Stimulated activated CD4-positive, alpha-beta T cell treated with anti-CD3 and anti-CD28 coated beads, Interleukin-15, amount 100 ng/mL, for 24 hours (primary cell): Measurements from ENCODE around the gene MAML1.
"Not testable (repeated sequence)": the region's sequence is repeated elsewhere in the genome, so short reads cannot be mapped to it uniquely, and the experiment has no call there.

Experiments used
- DNase-seq: peaks from one replicate; pipeline ENCODE4 v3.0.0-alpha.2; 2020

Gene MAML1

DNA sequence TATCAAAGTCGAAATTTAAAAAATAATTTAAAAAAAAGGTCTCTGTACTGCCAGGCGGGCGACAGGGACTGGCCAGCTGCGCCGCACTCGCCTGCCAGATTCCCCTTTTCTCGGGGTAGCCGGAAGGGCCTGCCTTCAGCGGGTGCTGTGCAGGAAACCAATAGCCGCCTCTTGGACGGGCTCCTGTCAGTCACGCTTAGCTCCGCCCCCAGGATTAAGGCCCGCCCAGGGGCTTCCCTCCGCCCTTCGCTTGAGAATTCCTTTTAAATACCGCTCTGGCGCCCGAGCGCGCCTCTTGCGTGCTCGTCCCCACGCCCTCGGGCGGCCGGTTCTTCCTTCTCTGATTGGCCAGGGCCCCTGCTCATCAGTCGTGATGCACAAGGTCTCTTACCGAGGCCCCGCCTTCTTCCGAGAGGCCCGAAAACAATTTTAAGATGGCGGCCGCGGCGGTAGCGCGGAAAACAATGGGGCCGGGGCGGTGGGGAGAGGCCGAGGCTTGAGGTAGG is at the start of gene MAML1:
Gene MAML1, plus strand, starts transcription at position 411 of the 506 bp plus-strand sequence. CDS start 291 bp downstream, outside the sequence.
- DNase-seq, result peak; percentile 99

GRCh38 chr5:179689212-179689611 is 43.4 kb upstream of the MAML1 start:
- not testable (repeated sequence) for DNase-seq

- no peak for DNase-seq
Observed at GRCh38 chr5:179694561-179694960, 38.1 kb upstream of the MAML1 start.

GRCh38 chr5:179696603-179697002 is 36.0 kb upstream of the MAML1 start:
- DNase-seq, result no peak

DNA sequence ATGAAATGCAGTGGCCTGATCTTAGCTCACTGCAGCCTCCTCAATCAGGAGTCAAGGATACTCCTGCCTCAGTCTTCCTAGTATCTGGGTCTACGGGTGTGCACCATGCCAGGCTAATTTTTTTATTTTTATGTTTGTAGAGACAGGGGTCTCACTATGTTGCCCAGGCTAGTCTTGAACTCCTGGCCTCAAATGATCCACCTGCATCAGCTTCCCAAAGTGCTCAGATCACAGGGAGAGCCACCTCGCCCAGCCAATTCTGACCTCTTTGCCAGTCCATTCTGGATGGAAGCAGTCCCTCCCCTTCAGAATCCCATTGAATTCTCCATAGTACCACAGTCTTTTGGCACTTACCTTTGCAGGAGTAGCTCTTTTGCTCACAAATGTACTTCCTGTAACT is 35.5 kb upstream of the MAML1 start:
- DNase-seq, result no peak

DNA sequence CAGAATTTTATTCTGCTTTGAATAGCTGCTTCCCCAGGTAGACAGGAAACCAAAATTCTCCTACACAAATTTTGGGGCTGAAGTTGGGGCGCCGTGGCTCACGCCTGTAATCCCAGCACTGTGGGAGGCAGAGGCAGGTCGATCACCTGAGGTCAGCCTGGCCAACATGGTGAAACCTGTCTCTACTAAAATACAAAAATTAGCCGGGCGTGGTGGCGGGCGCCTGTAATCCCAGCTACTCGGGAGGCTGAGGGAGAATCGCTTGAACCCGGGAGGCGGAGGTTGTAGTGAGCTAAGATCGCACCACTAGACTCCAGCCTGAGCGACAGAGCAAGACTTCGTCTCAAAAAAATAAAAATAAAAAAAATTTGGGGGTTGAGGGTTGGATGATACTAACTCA is 35.1 kb upstream of the MAML1 start:
- DNase-seq, result not testable (repeated sequence)

DNA sequence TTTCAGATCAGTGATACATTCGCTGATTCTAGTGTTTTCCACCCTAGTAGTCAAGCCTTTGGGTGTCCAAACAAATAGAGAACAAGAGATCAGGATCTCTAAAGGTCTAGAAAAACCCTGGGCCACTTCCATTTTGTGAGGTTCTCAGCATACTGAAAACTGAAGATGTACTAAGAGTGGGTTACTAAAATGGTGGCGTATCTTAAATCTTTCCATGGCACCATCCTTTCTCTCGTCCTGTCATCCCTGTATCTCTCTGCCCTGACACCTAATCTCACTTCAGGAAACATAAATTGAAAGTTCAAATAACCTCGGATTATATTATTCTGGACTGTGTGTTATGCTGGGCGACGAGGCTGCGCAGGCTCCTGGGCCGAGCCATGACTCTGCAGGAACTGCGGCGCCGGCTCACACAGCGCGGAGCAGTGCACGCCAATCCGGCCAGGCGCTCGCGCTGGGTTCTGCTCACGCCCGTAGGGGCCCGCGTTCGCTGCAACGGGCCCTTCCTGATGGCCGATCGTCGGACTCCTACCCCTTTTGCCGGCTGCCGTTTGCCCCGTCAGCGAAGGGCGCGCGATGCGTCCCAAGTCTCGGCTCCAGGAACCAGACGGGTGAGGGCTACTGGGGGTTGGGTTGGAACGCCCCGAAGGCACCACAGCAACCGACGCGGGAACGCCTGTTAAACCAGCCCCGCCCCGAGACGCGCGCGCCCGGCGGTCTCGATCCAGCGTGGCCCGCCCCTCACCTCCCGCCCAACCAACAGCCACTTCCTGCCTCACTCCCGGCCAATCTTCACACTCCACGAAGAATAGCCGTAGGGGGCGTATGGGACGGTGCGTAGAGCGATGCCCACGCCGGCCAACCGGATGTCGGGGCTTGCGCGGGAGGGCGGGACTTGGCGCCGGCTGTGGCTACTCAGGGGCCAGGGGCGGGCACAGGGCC is 34.4 kb upstream of the MAML1 start:
- peak; percentile 99 for DNase-seq

GRCh38 chr5:179698935-179699615 is 33.5 kb upstream of the MAML1 start, which contains the start of gene CANX:
Gene CANX (plus strand): TSS chr5:179698967. CDS start chr5:179705682, 6,715 bp downstream.
- DNase-seq, result no peak

- peak; percentile 60 for DNase-seq
Observed at GRCh38 chr5:179699616-179700237, 32.9 kb upstream of the MAML1 start.

DNA sequence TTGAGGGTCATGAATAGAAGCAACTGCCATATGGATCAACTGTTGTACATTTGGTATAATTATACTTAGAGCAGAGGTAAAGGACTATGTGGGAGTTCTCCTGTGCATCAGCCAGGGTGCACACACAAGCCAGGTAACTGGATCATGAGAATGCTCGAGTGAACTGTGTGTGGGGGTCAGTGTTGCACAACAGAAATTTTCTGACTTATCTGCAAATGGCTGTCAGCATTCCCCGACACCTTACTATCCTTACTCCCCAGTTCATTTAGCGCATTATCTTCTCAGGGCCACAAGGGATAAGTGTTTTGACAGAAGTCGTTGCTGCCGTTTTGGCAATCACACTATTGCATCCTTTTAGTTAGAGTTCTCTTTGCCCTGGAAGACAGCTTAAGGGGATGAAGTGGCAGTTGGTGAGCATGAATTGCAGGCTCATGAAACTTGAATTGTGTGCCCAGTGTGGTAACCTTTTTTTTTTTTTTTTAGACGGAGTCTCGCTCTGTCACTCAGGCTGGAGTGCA is 32.2 kb upstream of the MAML1 start:
- no peak for DNase-seq

DNA sequence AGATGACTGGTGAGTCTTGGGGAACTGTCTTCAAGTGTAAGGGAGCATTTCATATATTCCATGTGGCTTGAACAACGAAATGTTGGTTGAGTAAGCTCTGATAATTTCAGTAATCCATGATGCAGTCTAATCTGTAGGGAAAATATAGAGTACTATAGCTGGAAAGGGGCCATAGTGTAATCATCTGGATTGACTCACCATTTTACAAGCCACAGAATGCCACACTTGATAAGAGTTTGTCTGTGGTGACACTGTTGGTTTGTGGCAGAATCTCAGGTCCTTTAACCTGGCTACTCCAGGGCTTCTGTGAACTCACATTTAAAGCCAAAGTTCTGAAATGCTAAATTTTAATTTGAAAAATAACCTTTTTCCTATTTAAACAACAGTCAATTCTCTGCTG is 16.3 kb upstream of the MAML1 start:
- DNase-seq, result no peak

DNA sequence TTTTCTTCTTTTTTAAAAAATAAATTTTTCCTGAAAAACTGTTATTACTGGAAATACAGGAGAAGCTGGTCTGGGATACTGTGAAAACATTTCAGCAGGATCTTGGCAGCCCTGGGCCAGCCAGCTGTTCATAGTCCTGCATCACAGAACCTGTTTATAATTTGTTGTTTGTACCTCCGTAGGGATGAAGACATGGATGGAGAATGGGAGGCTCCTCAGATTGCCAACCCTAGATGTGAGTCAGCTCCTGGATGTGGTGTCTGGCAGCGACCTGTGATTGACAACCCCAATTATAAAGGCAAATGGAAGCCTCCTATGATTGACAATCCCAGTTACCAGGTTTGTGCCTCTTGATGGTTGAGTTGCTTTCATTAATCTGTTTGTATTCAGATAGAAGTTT is 12.4 kb upstream of the MAML1 start:
- DNase-seq, result no peak

DNA sequence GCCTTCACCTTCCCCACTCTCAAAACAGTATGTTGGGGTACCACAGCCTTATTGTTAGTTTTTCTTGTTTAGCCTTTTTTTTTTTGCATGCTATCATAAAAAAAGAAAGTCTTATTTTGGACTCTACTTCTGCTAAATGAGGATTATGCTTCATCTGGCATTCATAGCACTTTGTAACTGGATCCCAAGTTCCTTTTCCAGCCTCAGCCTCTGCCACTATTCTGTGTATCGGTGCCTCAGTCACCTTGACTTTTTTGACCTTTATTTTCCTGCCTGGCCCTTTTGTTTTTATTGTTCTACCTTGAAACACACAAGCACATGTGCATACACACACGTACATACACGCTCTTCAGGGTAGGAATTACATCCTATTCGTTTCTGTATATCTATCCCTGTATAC is 8.5 kb upstream of the MAML1 start:
- no peak for DNase-seq

DNA sequence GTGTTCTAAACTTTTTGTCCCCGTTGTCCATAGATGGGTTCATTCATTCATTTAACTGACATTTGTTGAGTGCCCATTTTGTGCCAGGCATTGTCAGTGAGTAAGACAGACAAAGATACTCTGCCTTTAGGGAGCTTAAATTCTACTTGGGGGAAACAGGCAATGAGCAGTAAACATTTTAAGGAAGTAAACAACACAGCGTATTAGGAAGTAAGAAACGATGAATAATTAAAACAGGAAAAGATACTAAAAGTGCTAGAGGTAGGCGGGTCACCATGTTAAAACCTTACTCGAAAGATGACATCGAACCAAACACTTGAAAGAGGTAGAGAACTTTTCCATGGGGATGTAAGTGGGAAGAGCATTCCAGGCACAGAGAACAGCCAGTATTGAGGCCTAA is 5.5 kb upstream of the MAML1 start:
- DNase-seq, result no peak

- no peak for DNase-seq
Observed at GRCh38 chr5:179729303-179729702, 3.3 kb upstream of the MAML1 start.

- DNase-seq, result no peak
Observed at GRCh38 chr5:179729727-179730126, 2.9 kb upstream of the MAML1 start.

- DNase-seq, result no peak
Observed at GRCh38 chr5:179730356-179730755, 2.3 kb upstream of the MAML1 start.

DNA sequence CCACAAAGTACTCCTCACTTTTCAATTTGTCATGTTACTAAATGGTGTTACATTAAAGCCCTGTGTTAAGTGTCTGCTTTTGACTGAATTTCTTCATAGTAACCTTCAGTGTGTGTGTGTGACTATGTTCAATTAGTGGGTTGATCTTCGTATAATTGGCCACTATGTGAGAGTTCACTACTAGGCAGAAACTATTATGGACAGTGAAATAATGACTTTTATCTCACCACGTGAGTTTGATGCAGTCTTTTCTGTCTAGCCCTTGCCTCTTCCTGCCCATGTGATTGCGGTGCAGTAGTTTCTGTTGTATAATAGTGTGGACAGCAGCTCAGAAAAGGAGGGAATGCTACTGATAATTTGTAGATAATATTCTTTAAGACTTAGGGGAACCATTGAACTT is 1.8 kb upstream of the MAML1 start:
- DNase-seq, result no peak

GRCh38 chr5:179731791-179732411 is 721 bp upstream of the MAML1 start:
- DNase-seq, result peak; percentile 49

DNA sequence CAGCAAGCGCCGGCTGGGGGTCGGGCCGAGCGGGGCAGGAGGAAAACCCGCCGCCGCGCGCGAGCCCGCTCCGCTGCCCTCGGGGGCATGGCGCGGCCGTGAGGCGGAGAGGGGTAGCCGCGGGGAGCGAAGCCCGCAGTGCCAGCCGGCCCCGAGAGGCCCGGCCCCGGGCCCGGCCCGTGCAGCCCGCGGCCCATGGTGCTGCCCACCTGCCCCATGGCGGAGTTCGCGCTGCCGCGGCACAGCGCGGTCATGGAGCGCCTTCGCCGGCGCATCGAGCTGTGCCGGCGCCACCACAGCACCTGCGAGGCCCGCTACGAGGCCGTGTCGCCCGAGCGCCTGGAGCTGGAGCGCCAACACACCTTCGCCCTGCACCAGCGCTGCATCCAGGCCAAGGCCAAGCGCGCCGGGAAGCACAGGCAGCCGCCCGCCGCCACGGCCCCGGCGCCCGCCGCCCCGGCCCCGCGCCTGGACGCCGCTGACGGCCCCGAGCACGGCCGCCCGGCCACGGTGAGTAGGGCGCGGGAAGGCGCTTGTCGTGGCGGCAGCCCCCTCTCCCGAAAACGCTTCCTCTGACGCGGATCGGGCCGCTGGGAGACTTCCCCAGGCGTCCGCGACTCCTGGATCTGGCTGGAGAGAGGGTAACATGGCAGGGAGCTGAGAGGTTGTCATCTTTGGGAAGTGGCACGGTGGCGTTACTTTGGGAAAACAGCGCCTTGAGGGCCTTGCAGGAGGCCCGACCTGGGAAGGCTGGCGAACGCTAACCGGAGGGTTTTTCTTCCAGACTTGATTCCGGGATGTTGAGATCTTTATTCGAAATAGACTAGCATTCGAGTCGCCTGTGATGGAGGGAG is 523 bp downstream of the MAML1 start:
- peak; percentile 59 for DNase-seq

DNA sequence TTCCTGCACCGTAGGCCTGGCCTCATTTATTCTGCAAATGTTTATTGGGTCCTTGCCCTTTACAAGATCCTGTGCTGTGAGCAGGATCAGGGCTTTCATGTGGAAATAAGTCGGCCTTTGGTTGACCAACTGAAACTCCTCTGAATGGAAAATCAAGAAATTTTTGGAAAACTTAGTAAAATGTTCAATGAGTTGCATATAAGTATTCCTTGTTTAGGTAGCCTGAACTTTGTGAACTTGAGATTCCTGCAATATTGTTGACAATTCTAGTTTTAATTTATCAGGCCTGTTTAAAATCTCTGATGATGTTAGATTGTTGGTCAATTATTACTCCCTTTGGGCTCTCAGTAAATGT is 1.1 kb downstream of the MAML1 start:
- no peak for DNase-seq
